Measurements from ENCODE around the gene MPV17.
"Not testable (repeated sequence)": the region's sequence is repeated elsewhere in the genome, so short reads cannot be mapped to it uniquely, and the experiment has no call there.

The MPV17 gene

DNA sequence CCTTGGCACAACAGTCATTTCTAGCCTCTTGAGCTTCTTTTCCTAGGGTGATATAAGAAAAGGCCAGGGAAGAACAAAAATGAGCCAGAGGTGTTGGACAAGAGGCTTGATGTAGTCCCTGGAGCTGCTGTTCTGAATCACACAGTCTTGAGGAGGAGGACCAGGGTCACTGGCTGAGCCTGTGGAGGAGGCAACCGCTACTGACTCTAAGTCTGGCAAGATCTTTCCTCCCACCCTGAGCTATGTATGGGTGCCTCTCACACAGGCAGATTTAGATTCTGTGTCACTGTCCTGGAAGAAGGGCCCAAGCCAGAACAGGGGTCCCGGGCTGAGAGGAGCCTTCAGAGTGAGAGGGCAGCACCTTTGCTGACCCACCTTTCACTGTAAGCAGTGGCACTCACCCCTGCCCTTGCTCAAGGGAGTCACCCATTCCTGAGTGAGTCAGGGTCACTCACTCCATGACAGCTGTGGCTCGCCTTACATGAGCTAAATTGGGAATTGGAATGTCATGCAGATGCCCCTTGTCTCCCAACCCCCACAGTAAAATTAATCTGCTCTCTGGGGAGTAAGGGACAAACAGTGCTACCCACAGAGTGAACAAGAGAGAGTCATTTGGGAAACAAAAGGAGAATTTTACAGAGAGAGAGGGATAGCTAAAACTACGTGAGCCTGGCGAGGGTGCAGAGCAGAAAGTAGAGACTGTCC is 40.9 kb downstream of the MPV17 start, which contains the start of gene TRIM54:
Gene TRIM54 (plus strand): TSS at position 575 of the 705 bp plus-strand sequence. CDS start 303 bp downstream, outside the sequence.
- no peaks in the 10 kb centered on the region for H3K36me3 ChIP-seq (ENCODE audit: control insufficient read depth in 2 of 2, insufficient read depth in 2 of 2, low read length in 2 of 2)
- H3K4me1 ChIP-seq (ENCODE audit: control insufficient read depth in 2 of 2, insufficient read depth in 2 of 2, low read length in 2 of 2), result no peaks in the 10 kb centered on the region
- H3K27ac ChIP-seq (ENCODE audit: low read depth in 2 of 2, low read length in 2 of 2), result no peak within 1 kb of the TSS
- H3K4me3 ChIP-seq (ENCODE audit: low read length in 2 of 2), result no peak within 1 kb of the TSS
- no peak within 1 kb of the TSS for H3K9ac ChIP-seq (ENCODE audit: low read depth in 1 of 2, low read length in 2 of 2)
- no peaks in the 10 kb centered on the region for H3K9me3 ChIP-seq (ENCODE audit: control insufficient read depth in 2 of 2, low read length in 2 of 2)
- H3K27me3 ChIP-seq (ENCODE audit: control insufficient read depth in 2 of 2, insufficient read depth in 2 of 2, low read length in 2 of 2), result peaks cover 9 to 10% of the 10 kb centered on the region in 2 donors

DNA sequence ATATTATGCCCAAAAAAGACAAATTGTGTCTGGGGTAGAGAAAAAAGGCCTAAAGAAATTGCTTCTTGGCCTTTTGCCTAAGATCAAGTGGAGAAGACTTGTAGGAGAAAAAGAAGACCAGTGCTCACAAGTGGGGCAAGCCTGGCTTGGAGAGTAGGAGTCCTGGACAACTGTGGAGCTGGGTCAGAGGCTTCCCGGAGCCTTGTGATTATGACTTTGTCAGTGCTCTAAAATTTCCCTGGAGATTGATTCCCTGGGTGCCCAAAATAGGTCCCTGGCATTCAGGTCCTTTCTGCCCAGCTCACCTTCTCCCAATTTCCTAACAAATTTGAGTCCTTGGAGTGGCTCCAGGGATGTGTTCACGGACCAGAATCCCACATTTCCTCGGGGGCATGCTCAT is 41.5 kb downstream of the MPV17 start:
- Histone ChIP-seq H3K27me3 (ENCODE audit: control insufficient read depth in 2 of 2, insufficient read depth in 2 of 2, low read length in 2 of 2) (peaks cover 9 to 10% of the 10 kb centered on the region in 2 donors), H3K4me3 (ENCODE audit: low read length in 2 of 2) (no peak overlapping the region), H3K4me1 (ENCODE audit: control insufficient read depth in 2 of 2, insufficient read depth in 2 of 2, low read length in 2 of 2) (no peaks in the 10 kb centered on the region), H3K27ac (ENCODE audit: low read depth in 2 of 2, low read length in 2 of 2) (no peak overlapping the region), H3K9ac (ENCODE audit: low read depth in 1 of 2, low read length in 2 of 2) (no peak overlapping the region), H3K36me3 (ENCODE audit: control insufficient read depth in 2 of 2, insufficient read depth in 2 of 2, low read length in 2 of 2) (no peaks in the 10 kb centered on the region), H3K9me3 (ENCODE audit: control insufficient read depth in 2 of 2, low read length in 2 of 2) (no peaks in the 10 kb centered on the region)

DNA sequence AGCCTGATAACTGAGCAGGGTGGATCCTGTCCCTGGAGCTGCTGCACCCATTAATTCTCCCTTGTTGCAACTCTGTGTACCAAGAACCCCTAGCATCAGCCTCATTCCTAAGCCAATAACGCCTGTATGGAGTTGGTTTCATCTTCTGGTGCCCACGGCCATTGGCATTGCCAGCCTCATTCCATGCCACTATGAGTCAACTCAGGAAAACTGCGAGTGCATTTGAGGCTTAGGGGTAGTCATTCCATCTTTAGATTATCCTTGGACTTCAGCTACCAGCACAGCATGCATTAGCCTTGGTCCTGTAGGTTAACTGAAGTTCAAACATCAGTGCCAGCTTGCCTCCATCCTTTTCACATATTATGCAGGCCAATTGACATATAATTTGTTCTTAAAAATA is 42.1 kb downstream of the MPV17 start:
- H3K27ac ChIP-seq (ENCODE audit: low read depth in 2 of 2, low read length in 2 of 2), result no peak overlapping the region

DNA sequence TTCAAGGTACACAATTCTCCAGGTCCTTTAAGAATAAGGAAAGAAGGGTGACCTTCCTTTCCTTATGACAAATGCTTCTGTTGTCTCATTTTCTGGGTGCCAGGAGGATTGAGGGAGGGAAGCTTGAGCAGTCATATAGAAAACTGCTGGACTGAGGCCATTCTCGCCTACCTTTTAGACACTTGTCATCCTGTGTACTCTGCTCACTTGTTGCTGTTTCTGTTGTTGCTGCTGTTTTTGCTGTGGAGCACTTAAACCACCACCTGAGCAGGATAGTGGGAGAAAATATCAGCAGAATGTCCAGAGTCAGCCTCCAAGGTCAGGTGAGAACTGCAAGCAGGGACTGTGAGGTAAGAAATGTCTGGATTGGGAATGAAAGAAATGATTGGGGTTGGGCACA is 44.9 kb downstream of the MPV17 start:
- Histone ChIP-seq H3K36me3 (ENCODE audit: control insufficient read depth in 2 of 2, insufficient read depth in 2 of 2, low read length in 2 of 2) (no peaks in the 10 kb centered on the region), H3K4me3 (ENCODE audit: low read length in 2 of 2) (no peak overlapping the region), H3K27ac (ENCODE audit: low read depth in 2 of 2, low read length in 2 of 2) (no peak overlapping the region), H3K27me3 (ENCODE audit: control insufficient read depth in 2 of 2, insufficient read depth in 2 of 2, low read length in 2 of 2) (peaks cover 4 to 6% of the 10 kb centered on the region in 2 donors), H3K9me3 (ENCODE audit: control insufficient read depth in 2 of 2, low read length in 2 of 2) (no peaks in the 10 kb centered on the region), H3K9ac (ENCODE audit: low read depth in 1 of 2, low read length in 2 of 2) (no peak overlapping the region), H3K4me1 (ENCODE audit: control insufficient read depth in 2 of 2, insufficient read depth in 2 of 2, low read length in 2 of 2) (no peaks in the 10 kb centered on the region)

More for the DNA sequence above, 42.1 kb downstream of the MPV17 start:
- peaks cover 9 to 10% of the 10 kb centered on the region in 2 donors for H3K27me3 ChIP-seq (ENCODE audit: control insufficient read depth in 2 of 2, insufficient read depth in 2 of 2, low read length in 2 of 2)
- no peak overlapping the region for H3K9ac ChIP-seq (ENCODE audit: low read depth in 1 of 2, low read length in 2 of 2)
- no peaks in the 10 kb centered on the region for H3K36me3 ChIP-seq (ENCODE audit: control insufficient read depth in 2 of 2, insufficient read depth in 2 of 2, low read length in 2 of 2)
- no peaks in the 10 kb centered on the region for H3K9me3 ChIP-seq (ENCODE audit: control insufficient read depth in 2 of 2, low read length in 2 of 2)
- H3K4me1 ChIP-seq (ENCODE audit: control insufficient read depth in 2 of 2, insufficient read depth in 2 of 2, low read length in 2 of 2), result no peaks in the 10 kb centered on the region
- H3K4me3 ChIP-seq (ENCODE audit: low read length in 2 of 2), result no peak overlapping the region

DNA sequence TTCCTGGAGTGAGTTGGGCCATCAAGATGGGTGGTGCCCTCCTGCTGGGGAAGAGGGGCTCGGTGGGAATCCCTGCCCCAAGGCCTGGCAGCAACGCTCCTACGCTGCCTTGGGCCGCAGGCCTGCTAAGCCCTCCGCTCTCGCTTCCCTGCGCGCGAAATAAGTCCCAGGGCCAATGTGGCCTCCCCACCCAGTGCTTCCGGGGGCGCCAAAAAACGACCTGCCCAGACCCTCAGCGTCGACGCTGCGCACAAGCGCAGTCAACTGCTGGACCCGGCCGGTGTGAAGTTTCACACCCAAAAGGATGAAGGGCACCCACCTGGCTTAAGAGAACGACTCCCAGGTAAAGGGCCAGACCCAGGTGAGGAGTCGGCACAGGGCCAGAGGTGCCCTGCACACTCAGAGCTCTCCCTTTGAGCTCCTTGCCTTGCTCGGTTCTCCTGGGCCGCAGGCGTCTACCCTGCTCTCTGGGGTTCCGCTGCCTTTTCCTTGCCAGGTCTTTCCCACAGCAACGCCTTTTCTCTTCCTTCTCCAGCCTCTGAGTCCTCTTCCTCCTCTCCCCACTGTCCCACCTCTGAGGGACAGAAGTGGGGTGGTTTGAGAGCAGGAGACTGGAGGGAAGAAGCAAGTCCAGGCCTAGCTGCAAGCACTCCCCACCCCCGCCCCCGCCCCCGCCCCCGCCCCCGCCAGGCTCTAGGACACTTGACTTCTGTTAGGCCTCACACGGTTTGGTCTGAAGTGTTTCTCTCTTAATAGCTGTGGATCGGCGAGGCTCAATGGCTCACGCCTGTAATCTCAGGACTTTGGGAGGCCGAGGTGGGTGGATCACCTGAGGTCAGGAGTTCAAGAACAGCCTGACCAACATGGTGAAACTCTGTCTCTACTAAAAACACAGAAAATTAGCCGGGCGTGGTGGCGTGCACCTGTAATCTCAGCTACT is 47.4 kb downstream of the MPV17 start, which contains the start of gene DNAJC5G:
Gene DNAJC5G (plus strand): TSS at position 223 of the 940 bp plus-strand sequence. CDS start 1,296 bp downstream, outside the sequence.
- no peak within 1 kb of the TSS for H3K4me3 ChIP-seq (ENCODE audit: low read length in 2 of 2)
- no peak within 1 kb of the TSS for H3K27ac ChIP-seq (ENCODE audit: low read depth in 2 of 2, low read length in 2 of 2)
- H3K4me1 ChIP-seq (ENCODE audit: control insufficient read depth in 2 of 2, insufficient read depth in 2 of 2, low read length in 2 of 2), result no peaks in the 10 kb centered on the region
- no peaks in the 10 kb centered on the region for H3K36me3 ChIP-seq (ENCODE audit: control insufficient read depth in 2 of 2, insufficient read depth in 2 of 2, low read length in 2 of 2)
- H3K9me3 ChIP-seq (ENCODE audit: control insufficient read depth in 2 of 2, low read length in 2 of 2), result no peaks in the 10 kb centered on the region
- H3K27me3 ChIP-seq (ENCODE audit: control insufficient read depth in 2 of 2, insufficient read depth in 2 of 2, low read length in 2 of 2), result peaks cover 6 to 11% of the 10 kb centered on the region in 2 donors
- no peak within 1 kb of the TSS for H3K9ac ChIP-seq (ENCODE audit: low read depth in 1 of 2, low read length in 2 of 2)

DNA sequence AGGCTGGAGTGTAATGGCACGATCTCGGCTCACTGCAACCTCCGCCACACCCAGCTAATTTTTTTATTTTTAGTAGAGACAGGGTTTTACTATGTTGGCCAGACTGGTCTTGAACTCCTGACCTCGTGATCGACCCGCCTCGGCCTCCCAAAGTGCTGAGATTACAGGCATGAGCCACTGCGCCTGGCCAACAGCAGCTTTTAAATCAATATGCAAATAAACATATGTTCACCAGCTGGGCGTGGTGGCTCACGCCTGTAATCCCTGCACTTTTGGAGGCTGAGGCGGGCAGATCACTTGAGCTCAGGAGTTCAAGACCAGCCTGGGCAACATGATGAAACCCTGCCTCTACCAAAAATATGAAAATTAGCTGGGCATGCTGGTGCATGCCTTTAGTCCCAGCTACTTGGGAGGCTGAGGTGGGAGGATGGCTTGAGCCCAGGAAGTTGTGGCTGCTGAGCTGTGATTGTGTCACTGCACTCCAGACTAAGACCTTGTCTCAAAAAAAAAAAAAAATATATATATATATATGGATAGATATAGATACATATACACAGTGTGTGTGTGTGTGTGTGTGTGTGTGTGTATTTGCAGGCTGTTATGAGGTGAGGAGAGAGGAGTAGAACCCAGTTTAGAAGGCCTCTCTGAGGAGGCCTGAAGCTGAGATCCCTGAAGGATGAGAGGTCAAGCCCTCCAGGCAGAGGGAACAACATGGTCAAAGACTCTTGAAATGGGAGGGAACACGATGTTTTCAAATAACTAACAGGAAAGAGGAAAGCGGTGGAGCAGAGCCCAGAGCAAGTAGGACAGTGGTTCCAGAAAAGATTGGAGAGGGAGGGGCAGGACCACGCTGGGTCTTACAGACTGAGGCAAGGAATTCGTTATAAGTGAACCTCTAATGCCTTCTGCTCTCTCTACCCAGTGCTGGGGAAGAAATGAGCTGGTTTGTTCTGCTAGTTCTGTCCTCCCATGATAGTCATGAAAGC is 50.1 kb downstream of the MPV17 start:
- not testable (repeated sequence) for H3K9ac ChIP-seq (ENCODE audit: low read depth in 1 of 2, low read length in 2 of 2); H3K4me1 ChIP-seq (ENCODE audit: control insufficient read depth in 2 of 2, insufficient read depth in 2 of 2, low read length in 2 of 2); H3K9me3 ChIP-seq (ENCODE audit: control insufficient read depth in 2 of 2, low read length in 2 of 2); H3K27ac ChIP-seq (ENCODE audit: low read depth in 2 of 2, low read length in 2 of 2); H3K36me3 ChIP-seq (ENCODE audit: control insufficient read depth in 2 of 2, insufficient read depth in 2 of 2, low read length in 2 of 2); H3K4me3 ChIP-seq (ENCODE audit: low read length in 2 of 2)
- peaks cover 4 to 11% of the 10 kb centered on the region in 2 donors for H3K27me3 ChIP-seq (ENCODE audit: control insufficient read depth in 2 of 2, insufficient read depth in 2 of 2, low read length in 2 of 2)

DNA sequence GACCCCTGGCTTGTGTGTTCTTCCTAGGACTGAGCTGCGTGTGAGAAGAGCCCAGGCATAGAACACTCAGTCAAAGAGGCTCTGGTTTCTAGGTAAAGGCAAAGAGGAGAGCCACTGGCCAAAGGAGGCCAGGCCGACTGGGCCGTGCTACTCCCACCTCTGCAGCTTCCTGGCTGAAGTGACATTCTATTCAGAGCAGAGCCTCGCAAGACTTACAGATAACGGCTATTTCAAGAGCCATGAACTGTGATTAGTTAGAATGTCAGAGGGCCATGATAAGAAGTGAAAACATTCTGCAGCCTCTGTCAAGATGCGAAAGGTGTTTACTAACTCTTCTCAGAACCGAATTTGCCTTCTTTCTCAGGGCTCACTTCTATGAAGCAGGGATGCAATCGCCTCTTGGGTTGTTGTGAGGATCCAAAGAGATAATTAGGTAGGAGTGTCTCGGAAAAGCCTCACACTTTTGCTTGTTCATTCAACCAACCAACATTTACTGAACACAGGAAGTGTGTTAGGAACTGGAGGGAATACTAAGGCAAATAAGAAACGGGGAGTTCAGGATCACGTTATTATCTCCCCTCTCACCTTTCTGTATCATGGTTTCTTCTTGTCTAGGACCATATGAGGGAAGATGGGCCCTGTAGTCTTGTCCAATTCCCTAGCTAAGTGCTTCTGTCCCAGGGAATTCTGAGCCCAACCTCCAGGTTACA is 51.1 kb downstream of the MPV17 start:
- H3K36me3 ChIP-seq (ENCODE audit: control insufficient read depth in 2 of 2, insufficient read depth in 2 of 2, low read length in 2 of 2), result no peaks in the 10 kb centered on the region
- peaks cover 10 to 11% of the 10 kb centered on the region in 2 donors for H3K27me3 ChIP-seq (ENCODE audit: control insufficient read depth in 2 of 2, insufficient read depth in 2 of 2, low read length in 2 of 2)
- H3K4me3 ChIP-seq (ENCODE audit: low read length in 2 of 2), result no peak overlapping the region
- H3K9ac ChIP-seq (ENCODE audit: low read depth in 1 of 2, low read length in 2 of 2), result no peak overlapping the region
- no peak overlapping the region for H3K27ac ChIP-seq (ENCODE audit: low read depth in 2 of 2, low read length in 2 of 2)
- no peaks in the 10 kb centered on the region for H3K9me3 ChIP-seq (ENCODE audit: control insufficient read depth in 2 of 2, low read length in 2 of 2)
- no peaks in the 10 kb centered on the region for H3K4me1 ChIP-seq (ENCODE audit: control insufficient read depth in 2 of 2, insufficient read depth in 2 of 2, low read length in 2 of 2)

DNA sequence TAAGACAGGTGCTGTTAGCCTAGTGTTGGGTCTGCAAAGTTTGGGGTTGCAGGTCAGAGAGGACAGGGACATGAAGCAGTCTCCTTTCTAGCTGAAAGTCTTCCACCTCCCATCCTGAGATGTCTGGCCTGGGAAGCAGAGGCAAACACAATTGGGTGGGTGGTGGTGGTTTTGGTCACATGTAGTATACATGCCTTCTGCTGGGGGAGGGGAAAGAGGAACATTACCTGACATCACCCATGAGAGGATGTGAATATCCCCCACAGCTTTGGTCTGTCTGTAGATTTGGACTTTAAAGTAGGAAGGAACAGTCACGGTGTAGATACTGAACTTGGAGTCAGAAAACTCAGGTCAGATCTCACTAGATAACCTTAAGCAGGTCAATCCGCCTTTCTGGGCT is 52.2 kb downstream of the MPV17 start:
- no peaks in the 10 kb centered on the region for H3K9me3 ChIP-seq (ENCODE audit: control insufficient read depth in 2 of 2, low read length in 2 of 2)
- H3K27me3 ChIP-seq (ENCODE audit: control insufficient read depth in 2 of 2, insufficient read depth in 2 of 2, low read length in 2 of 2), result peaks cover 16 to 17% of the 10 kb centered on the region in 2 donors
- H3K9ac ChIP-seq (ENCODE audit: low read depth in 1 of 2, low read length in 2 of 2), result no peak overlapping the region
- no peaks in the 10 kb centered on the region for H3K36me3 ChIP-seq (ENCODE audit: control insufficient read depth in 2 of 2, insufficient read depth in 2 of 2, low read length in 2 of 2)
- no peak overlapping the region for H3K4me3 ChIP-seq (ENCODE audit: low read length in 2 of 2)
- H3K27ac ChIP-seq (ENCODE audit: low read depth in 2 of 2, low read length in 2 of 2), result no peak overlapping the region
- no peaks in the 10 kb centered on the region for H3K4me1 ChIP-seq (ENCODE audit: control insufficient read depth in 2 of 2, insufficient read depth in 2 of 2, low read length in 2 of 2)

DNA sequence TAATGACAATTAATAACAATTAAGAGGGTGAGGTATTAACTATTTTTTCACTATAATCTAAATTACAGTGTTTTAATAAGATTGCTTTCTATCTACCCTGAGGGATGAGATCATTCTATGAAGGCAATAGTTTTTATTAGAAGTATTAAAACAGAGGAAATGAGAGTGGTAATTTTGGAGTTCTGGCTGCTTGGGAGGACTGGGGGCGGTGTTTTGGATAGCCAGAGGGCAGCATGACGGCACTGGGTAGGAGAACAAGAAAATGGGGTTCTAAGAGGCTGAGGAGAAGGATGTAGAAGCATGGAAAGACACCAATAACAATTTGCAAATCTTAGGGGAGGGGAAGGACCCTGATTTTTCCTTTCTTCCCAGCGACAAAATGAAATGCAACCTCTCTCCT is 52.8 kb downstream of the MPV17 start:
- Histone ChIP-seq H3K9me3 (ENCODE audit: control insufficient read depth in 2 of 2, low read length in 2 of 2) (no peaks in the 10 kb centered on the region), H3K27ac (ENCODE audit: low read depth in 2 of 2, low read length in 2 of 2) (no peak overlapping the region), H3K9ac (ENCODE audit: low read depth in 1 of 2, low read length in 2 of 2) (no peak overlapping the region), H3K36me3 (ENCODE audit: control insufficient read depth in 2 of 2, insufficient read depth in 2 of 2, low read length in 2 of 2) (no peaks in the 10 kb centered on the region), H3K27me3 (ENCODE audit: control insufficient read depth in 2 of 2, insufficient read depth in 2 of 2, low read length in 2 of 2) (peaks cover 19 to 22% of the 10 kb centered on the region in 2 donors), H3K4me1 (ENCODE audit: control insufficient read depth in 2 of 2, insufficient read depth in 2 of 2, low read length in 2 of 2) (no peaks in the 10 kb centered on the region), H3K4me3 (ENCODE audit: low read length in 2 of 2) (no peak overlapping the region)
